RWPE2 (cell line): ENCODE results near the gene BNIP2.

Experiments used
- ATAC-seq: fragments of 200-7000 bp; cut with Tn5 transposase; 3 replicates; pipeline ENCODE4 v1.9.1; 2021; ENCODE audit warnings: low read depth
- DNase-seq: peaks from one replicate; pipeline ENCODE4 v3.0.0-alpha.2; 2020; ENCODE audit warnings: low spot score
- H3K27ac ChIP-seq: fragments of 450-650 bp; 2 replicates; pipeline ENCODE4 v1.5.1; 2017; ENCODE audit warnings: mild to moderate bottlenecking; ENCODE audit not compliant: poor library complexity, severe bottlenecking
- H3K27me3 ChIP-seq: fragments of 250-450 bp; sonication (Bioruptor Pico); 2 replicates; pipeline ENCODE4 v1.5.1; 2021; ENCODE audit warnings: mild to moderate bottlenecking, moderate library complexity; ENCODE audit not compliant: insufficient read depth, poor library complexity, severe bottlenecking
- H3K36me3 ChIP-seq: fragments of 250-450 bp; sonication (Bioruptor Pico); 2 replicates; pipeline ENCODE4 v1.5.1; 2020; ENCODE audit warnings: low read depth, mild to moderate bottlenecking, moderate library complexity
- H3K4me1 ChIP-seq: fragments of 250-450 bp; sonication (Bioruptor Pico); 2 replicates; pipeline ENCODE4 v1.5.1; 2021; ENCODE audit warnings: mild to moderate bottlenecking, moderate library complexity; ENCODE audit not compliant: insufficient read depth, poor library complexity, severe bottlenecking
- H3K4me3 ChIP-seq: fragments of 250-450 bp; sonication (Bioruptor Pico); 2 replicates; pipeline ENCODE4 v1.5.1; 2021; ENCODE audit warnings: mild to moderate bottlenecking, moderate library complexity; ENCODE audit not compliant: severe bottlenecking
- H3K9me3 ChIP-seq: fragments of 250-450 bp; sonication (Bioruptor Pico); 2 replicates; pipeline ENCODE4 v1.5.1; 2021; ENCODE audit warnings: mild to moderate bottlenecking, moderate library complexity; ENCODE audit not compliant: severe bottlenecking
- TF ChIP-seq, protein P1 (sequence below): fragments of 450-650 bp; IDR thresholded peaks from one replicate; pipeline ENCODE4 v1.5.1; 2017; ENCODE audit warnings: mild to moderate bottlenecking, moderate library complexity; ENCODE audit not compliant: poor library complexity, severe bottlenecking

Gene BNIP2

DNA sequence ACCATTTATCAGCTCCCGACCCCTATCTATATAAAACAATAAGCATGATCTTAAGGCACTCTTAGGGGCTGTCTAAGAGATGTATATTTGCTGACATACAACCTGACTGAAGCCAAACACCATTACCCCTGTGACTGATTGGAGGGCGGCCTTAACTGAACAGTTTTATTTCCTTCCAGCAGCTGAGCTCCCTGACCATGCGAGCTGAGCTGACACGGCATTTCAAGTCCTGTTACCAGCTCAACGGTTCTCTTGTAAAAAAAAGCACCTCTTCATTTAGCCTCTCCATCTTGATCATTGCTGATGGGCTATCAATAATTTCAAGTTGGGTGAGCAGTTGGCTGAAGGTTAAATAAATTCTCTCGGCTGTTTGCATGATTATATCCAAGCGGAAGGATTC, 33.4 kb upstream of the BNIP2 start:
- TF ChIP-seq, protein P1, sequence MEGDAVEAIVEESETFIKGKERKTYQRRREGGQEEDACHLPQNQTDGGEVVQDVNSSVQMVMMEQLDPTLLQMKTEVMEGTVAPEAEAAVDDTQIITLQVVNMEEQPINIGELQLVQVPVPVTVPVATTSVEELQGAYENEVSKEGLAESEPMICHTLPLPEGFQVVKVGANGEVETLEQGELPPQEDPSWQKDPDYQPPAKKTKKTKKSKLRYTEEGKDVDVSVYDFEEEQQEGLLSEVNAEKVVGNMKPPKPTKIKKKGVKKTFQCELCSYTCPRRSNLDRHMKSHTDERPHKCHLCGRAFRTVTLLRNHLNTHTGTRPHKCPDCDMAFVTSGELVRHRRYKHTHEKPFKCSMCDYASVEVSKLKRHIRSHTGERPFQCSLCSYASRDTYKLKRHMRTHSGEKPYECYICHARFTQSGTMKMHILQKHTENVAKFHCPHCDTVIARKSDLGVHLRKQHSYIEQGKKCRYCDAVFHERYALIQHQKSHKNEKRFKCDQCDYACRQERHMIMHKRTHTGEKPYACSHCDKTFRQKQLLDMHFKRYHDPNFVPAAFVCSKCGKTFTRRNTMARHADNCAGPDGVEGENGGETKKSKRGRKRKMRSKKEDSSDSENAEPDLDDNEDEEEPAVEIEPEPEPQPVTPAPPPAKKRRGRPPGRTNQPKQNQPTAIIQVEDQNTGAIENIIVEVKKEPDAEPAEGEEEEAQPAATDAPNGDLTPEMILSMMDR: no peak
- no peaks in the 10 kb centered on the region for H3K27me3 ChIP-seq
- no peak for DNase-seq

GRCh38 chr15:59722037-59722436, 32.9 kb upstream of the BNIP2 start:
- H3K9me3 ChIP-seq: no peaks in the 10 kb centered on the region

More for the DNA sequence above, 33.4 kb upstream of the BNIP2 start:
- Histone ChIP-seq H3K4me1 (peaks cover 5% of the 10 kb centered on the region), H3K27ac (no peak overlapping the region), H3K9me3 (no peaks in the 10 kb centered on the region), H3K36me3 (no peaks in the 10 kb centered on the region), H3K4me3 (no peak overlapping the region)
- ATAC-seq: no peak

DNA sequence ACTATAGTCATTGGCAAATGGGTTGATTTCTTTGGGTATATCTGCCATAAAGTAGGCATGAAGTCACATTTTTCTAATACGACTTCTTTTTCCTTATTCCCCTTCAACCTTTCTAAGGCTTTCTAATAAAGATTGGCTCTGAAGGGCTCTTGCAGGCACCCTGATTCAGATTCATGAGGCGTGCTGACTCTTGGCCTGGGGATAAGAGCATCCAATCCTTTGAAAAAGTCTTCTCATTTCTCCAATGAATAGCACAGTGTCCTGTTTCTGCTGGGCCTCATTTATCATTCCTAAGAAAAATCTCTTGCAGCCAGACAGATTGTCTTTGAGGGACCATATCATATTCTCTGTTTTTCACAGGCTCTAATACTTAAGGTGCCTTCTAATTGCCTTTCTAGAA, 32.3 kb upstream of the BNIP2 start:
- TF ChIP-seq, protein P1: no peak

More at GRCh38 chr15:59722037-59722436, 32.9 kb upstream of the BNIP2 start:
- no peak for ATAC-seq
- Histone ChIP-seq H3K27me3 (no peaks in the 10 kb centered on the region), H3K4me3 (no peak overlapping the region), H3K27ac (no peak overlapping the region), H3K4me1 (peaks cover 5% of the 10 kb centered on the region), H3K36me3 (no peaks in the 10 kb centered on the region)
- DNase-seq: no peak
- TF ChIP-seq, protein P1: no peak

GRCh38 chr15:59713177-59713576, 24.1 kb upstream of the BNIP2 start:
- Histone ChIP-seq H3K36me3 (no peaks in the 10 kb centered on the region), H3K27ac (no peak overlapping the region), H3K4me3 (no peak overlapping the region), H3K27me3 (no peaks in the 10 kb centered on the region), H3K9me3 (no peaks in the 10 kb centered on the region), H3K4me1 (no peaks in the 10 kb centered on the region)
- TF ChIP-seq, protein P1: no peak
- DNase-seq (no peak), ATAC-seq (no peak)

More for the DNA sequence above, 32.3 kb upstream of the BNIP2 start:
- Histone ChIP-seq H3K4me1 (peaks cover 5% of the 10 kb centered on the region), H3K27me3 (no peaks in the 10 kb centered on the region), H3K27ac (no peak overlapping the region), H3K36me3 (no peaks in the 10 kb centered on the region), H3K4me3 (no peak overlapping the region), H3K9me3 (no peaks in the 10 kb centered on the region)
- DNase-seq (no peak), ATAC-seq (no peak)

DNA sequence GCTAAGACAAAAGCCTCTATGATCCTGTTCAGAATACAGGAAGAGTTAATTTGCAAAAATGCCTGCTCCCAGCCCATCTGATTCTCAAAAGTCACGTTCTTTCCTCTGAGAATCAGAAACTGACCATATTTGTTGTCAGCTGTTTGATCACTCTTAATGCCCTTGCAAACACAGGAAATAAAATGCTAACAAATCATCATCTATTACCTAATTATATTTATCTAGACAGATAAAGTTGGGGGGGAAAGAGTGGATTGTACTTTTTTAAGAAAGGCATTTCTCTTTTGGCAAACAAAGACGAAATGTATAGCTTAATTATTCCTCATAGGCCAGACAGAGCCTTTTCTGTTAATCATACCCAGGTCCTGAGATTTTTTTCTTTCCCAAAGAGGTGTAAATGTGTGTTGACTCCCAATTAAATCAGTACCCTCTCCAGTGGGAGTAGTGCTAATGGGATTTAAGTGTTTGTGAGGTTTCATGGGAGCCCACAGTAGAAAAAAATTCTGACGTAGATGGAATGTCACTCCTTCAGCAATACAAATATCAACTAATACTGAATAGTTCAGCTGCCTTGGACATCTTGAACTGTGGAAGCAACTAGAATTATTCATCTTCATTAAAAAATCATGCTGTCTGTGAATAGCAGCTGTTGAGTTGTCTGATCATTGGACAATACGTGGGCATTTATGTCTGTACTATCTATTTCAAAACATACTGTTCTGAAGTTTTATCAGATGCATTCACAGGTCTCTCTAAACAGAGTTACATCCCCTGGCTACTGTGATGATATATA, 22.5 kb upstream of the BNIP2 start:
- no peaks in the 10 kb centered on the region for H3K9me3 ChIP-seq
- H3K4me3 ChIP-seq: no peak overlapping the region
- DNase-seq (no peak), ATAC-seq (no peak)
- H3K27ac ChIP-seq: no peak overlapping the region
- no peaks in the 10 kb centered on the region for H3K36me3 ChIP-seq
- TF ChIP-seq, protein P1: no peak
- no peaks in the 10 kb centered on the region for H3K4me1 ChIP-seq
- no peaks in the 10 kb centered on the region for H3K27me3 ChIP-seq
